ENCODE results near the gene ZDHHC16. TPM values are rescaled to one million over a fixed set of nuclear protein-coding genes. Genes with fewer than 3 reads are reported as not detected.

Gene ZDHHC16
- total RNA-seq, 1 donor from 2014 or later, result 25.5 TPM

DNA sequence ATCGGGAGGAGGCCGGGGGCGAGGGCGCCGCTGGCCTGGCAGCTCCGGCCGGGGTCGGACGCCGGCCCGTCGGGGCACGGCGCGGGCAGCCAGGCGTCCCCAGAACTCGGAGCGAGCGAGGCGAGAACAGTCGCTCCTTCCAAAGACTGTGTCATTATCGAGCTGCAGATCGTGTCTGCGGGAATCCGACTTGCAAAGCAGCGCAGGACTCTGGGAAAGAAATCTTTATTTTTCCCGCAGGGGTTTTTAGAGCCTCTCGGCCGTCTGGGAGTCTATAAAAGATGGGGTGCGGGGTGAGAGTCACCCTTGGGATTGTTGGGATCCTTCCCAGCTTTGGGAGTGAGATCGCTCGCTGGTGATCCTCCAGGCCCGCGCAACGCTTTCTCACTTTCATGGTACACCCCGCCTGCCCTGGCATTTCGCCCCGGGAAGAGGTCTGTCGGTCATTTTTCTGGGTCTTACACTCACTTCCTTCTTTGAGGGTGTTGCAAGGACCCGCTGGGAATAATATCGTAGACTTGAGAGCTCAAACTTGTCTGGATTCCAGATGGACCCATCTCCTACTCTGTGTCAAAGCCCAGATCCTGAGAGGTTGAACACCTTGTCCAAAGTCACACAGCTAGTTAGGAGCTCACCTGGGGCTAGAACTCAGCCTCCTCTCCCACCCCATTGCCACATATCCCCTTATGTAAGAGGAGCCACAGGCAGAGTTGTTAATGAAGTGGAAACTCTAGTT, 53.8 kb downstream of the ZDHHC16 start:
- DNase-seq (ENCODE audit: low spot score), result no peak
- intact Hi-C loops (cut with DNase I), result loop anchor here (2.0 to 5.0 kb wide), 2 partner anchors 43 to 52 kb away; partner anchors contain the start of genes EXOSC1 and ZDHHC16

DNA sequence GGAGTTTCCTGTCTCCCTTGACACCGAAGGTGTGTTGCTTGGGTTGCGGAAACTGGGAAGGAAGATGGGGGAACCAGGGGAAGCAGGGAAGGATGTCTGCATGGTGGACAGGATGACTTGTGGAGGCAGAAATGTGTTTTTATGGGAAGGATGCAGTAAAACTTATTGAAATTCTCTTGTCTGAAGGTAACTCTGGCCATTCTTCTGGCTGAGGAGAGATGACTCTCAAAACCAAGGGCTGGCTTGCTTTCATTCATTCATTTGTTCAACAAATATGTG, 54.3 kb downstream of the ZDHHC16 start:
- DNase-seq (ENCODE audit: low spot score), result no peak
- intact Hi-C loops (cut with DNase I), result no loop called here

DNA sequence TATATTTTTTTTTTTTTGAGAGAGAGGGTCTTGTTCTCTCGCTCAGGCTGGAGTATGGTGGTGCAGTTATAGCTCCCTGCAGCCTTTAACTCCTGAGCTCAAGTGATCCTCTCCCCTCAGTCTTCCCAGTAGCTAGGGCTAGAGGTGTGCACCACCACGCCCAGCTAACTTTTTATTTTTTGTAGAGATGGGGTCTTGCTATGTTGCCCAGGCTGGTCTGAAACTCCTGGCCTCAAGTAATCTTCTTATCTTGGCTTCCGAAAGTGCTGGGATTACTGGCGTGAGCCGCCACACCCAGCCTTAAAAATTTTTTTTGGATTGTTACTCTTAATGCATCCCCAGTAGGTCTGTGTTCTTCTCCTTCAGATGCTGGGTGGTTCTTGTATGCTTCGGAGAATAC, 56.9 kb downstream of the ZDHHC16 start:
- DNase-seq (ENCODE audit: low spot score), result no peak
- intact Hi-C loops (cut with DNase I), result no loop called here

DNA sequence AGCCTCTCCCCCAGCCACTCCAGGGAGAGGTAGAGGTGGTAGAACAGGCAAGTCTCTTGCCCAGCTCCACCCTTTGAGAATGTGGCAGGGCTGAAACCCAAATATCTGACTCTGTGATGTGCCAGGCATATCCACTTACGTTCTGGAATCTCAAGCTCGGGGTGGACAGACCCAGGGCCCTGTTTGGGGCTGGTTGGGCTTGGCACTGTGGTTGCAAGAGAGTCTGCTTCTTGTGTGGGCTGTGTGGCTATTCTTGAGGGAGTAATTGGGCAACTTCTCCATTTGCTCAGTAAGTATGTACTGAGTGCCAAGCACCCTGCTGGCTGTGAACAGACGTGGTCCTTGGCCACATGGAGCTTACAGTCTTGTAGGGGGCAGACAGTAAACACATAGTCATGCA, 57.4 kb downstream of the ZDHHC16 start:
- peak; percentile 80 for DNase-seq (ENCODE audit: low spot score)
- intact Hi-C loops (cut with DNase I), result no loop called here

DNA sequence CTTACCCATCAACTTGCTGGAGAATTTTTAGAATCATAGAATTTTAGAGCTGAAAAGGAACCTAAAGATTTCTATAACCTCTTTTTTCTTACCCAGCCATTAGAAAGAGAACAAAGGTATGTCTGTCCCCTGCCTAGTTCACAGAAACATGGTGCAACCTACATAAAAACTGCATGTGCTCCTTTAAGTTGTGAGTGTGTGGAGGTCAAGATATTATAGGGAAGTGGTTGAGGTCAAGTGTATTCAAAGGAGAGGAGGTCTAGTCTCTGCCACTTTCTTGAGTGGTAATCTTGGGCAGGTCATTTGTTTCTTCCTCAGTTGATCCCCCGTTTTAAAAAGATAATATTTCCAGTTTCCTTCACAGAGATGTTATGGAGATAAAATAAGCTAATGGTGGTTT, 59.2 kb downstream of the ZDHHC16 start:
- intact Hi-C loops (cut with DNase I), result no loop called here

DNA sequence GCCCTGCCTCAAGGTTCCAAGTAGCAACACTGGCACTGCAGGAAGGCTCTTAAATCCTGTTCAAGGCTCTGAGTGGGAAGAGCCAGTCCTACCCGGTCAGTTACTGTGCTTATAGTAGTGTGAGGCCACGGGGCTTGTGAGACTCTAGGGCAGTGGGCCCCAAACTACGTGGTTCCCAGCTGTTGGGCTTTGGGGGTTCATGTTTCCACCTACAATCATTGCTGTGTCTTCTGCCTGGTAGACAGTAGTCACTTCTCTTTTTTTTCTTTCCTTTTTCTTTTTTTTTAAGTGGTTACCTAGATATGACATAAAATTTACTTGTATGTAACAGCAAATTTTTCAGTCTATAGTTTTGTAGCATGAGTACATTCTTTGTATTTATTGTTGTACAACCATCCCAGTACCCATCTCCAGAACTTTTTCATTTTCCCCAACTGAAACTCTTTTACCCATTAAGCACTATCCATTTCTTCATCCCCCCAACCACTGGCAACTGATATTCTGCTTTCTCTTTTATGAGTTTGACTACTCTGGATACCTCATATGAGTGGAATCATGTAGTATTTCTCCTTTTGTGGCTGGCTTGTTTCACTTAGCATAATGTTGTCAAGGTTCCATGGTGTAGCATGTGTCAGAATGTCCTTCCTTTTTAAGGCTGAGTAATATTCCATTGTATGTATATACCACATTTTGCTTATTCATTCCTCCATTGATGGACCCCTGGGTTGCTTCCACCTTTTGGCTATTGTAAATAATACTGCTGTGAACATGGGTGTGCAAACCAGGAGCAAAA, 60.4 kb downstream of the ZDHHC16 start:
- intact Hi-C loops (cut with DNase I), result no loop called here
- DNase-seq (ENCODE audit: low spot score), result no peak

More for the DNA sequence above, 59.2 kb downstream of the ZDHHC16 start:
- no peak for DNase-seq (ENCODE audit: low spot score)

Other genes starting within 250 kb of the ZDHHC16 start
- gene ARHGAP19, start 153.5 kb upstream of the ZDHHC16 start, total RNA-seq, result 4.4 TPM
- 1.6 TPM for gene FRAT1, start 126.9 kb upstream of the ZDHHC16 start, total RNA-seq
- gene FRAT2, start 111.4 kb upstream of the ZDHHC16 start, total RNA-seq, result 4.8 TPM
- 23.5 TPM for gene RRP12, start 44.8 kb upstream of the ZDHHC16 start, total RNA-seq
- 331 TPM for gene PGAM1, start 20.0 kb upstream of the ZDHHC16 start, total RNA-seq
- 15.8 TPM for gene EXOSC1, start 169 bp upstream of the ZDHHC16 start, total RNA-seq
- gene MMS19, start 52.2 kb downstream of the ZDHHC16 start, total RNA-seq, result 46.7 TPM
- gene UBTD1, start 52.7 kb downstream of the ZDHHC16 start, total RNA-seq, result 25.5 TPM
- gene ANKRD2, start 126.6 kb downstream of the ZDHHC16 start, total RNA-seq, result 138 TPM
- gene HOGA1, start 138.2 kb downstream of the ZDHHC16 start, total RNA-seq, result 20.4 TPM
- gene C10orf62, start 143.5 kb downstream of the ZDHHC16 start, total RNA-seq, result 0.51 TPM
- gene MORN4, start 187.3 kb downstream of the ZDHHC16 start, total RNA-seq, result 17.7 TPM
- 18.0 TPM for gene PI4K2A, start 194.5 kb downstream of the ZDHHC16 start, total RNA-seq
- 6.3 TPM for gene AVPI1, start 241.1 kb downstream of the ZDHHC16 start, total RNA-seq